IPS DF 4.7 (cell line): ENCODE results near the gene AIP.

Experiments used
- DNase-seq: peaks from one replicate; pipeline ENCODE4 v3.0.0-alpha.2; 2013; ENCODE audit warnings: low spot score; ENCODE audit errors: extremely low read depth

The AIP gene

DNA sequence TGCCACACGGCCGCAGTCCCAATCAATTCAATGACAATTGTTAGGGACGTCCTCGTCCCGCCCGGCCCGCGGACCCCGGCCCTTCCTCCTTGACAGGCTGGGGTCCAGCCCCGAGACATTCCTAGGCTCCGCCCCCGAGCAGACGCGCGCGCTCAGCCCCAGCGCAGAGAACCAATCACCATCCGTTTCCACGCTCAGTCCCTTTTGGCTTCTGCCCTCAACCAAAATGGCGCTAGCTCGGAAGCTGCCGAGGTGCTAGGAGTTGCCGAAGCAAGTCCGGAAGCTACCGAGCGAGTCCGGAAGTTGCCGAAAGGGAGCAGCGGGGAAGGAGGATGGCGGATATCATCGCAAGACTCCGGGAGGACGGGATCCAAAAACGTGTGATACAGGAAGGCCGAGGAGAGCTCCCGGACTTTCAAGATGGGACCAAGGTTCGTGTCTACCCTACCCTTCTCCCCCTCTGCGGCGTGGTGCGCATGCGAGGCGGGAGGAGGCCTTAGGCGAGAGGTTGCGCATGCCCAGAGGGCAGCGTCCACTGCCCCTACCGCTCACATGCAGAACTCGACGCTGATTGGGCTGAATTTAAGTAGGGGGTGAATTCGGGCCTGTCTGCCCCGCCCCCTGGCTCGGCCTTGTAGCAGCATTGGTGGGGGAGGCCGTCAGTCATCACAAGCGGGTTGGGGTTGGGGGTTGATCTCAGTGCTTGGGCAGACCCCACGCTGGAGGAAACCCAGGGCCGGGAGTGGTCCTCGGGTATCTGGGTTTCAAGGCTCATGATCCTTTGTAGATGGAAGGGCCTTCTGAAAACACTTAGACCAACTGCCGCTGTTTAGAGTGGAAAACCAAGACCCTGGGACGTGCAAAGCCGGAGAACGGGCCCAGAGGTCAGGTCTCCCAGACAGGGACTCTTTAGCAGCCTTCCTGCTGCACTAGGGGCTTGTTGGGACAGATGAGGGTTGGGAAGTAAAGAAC lies at the start of gene AIP:
AIP (plus strand) TSS at position 200 of the 972 bp plus-strand sequence; CDS start at position 333, 133 bp downstream.
- DNase-seq: peak; percentile 95

DNA sequence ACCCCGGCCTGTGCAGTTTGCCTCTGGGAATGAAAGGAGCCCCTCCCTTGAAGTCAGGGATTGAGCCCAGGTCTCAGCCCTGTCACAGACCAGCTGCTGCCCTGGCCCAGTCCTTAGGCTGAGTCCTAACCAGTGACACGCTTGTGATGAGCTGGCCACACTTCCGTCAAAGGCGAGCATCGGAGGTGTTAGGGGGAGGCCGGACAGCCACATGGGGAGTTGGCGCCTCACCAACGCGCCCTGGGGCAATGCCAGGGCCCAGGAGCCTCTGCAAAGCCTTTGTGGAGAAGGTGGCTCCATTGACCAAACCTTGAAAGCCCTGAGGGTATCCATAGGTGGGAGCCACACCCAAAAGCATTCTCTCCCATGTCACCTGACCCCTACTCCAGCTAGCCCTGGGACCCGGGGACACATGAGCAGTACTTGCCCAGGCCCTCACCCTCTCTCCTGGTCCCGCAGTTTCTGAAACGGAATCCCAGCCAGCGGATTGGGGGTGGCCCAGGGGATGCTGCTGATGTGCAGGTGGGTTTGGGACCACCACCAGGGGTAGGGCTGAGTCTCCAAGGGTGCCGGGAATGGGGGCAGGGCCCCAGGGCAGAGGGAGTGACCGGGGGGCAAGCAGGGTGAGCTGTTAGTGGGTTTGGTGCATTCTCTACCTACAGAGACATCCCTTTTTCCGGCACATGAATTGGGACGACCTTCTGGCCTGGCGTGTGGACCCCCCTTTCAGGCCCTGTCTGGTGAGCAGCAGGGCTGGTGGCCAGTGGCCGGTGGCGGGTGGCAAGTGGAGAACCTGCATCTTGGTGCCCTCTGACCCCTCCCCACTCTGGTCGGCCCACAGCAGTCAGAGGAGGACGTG lies 49.1 kb upstream of the AIP start:
- no peak for DNase-seq

DNA sequence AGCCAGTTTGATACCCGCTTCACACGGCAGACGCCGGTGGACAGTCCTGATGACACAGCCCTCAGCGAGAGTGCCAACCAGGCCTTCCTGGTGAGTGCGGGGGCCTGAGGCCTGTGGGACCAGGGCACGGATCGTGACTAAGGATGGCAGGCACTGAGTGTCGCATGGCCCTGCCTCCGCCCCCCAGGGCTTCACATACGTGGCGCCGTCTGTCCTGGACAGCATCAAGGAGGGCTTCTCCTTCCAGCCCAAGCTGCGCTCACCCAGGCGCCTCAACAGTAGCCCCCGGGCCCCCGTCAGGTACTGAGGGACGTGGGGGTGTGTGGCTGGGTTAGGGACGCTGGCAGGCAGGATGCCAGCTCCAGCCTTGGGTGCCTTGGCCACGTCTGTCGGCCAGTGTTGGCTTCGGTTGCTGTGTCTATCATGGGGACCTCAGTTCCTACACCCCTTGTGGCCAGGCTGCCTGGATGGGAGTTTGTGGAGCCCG lies 48.4 kb upstream of the AIP start:
- DNase-seq: no peak

DNA sequence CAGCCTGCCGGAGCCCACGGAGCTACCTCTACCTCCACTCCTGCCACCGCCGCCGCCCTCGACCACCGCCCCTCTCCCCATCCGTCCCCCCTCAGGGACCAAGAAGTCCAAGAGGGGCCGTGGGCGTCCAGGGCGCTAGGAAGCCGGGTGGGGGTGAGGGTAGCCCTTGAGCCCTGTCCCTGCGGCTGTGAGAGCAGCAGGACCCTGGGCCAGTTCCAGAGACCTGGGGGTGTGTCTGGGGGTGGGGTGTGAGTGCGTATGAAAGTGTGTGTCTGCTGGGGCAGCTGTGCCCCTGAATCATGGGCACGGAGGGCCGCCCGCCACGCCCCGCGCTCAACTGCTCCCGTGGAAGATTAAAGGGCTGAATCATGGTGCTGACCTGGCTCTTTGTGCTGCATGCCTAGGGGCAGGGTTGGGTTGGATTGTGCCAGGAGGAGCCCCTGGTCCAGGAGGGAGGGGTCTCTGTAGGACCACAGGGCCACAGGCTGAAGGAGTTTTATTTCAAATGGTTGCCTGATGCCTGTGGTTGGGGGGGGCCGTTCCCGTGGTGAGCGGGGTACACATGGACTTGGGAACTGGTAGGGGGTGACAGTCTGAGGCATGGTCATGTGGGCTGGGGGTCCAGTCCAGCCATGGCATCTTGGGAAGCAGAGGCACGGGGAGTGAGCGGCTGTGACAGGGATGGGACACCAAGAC lies 47.6 kb upstream of the AIP start:
- no peak for DNase-seq

DNA sequence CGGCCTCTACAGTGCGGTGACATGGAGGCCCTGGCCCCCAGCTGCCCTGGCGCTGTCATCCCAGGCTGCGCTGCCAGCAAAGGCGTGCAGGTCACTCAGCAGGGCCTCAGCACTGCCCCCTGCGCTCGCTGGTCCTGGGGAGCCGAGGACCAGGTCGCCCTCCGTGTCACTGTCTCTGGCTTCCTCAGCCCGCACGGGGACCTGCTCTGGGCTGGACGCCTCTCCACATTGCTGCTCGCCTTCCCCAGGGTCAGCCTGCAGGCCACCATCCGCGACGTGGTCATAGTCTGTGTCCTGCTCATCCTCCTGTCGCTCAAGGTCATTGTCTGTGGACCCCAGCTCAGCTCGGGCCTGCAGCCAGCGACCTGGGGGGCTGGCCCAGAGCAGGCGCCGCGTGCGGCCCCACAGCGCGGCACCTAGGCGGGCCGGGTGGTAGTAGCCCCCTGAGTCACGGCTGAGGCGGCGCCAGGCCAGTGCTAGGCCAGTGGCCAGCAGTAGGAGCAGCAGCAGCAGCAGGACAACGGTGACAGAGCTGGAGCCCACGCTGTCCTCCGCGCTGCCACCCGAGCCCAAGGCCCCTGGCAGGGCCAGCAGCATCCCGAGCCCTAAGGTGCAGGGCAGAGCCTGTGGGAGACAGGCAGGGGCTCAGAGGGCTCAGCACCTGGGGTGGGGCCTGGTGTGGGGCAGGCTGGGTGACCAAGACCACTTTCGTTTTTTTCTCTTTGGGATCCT lies 46.9 kb upstream of the AIP start:
- no peak for DNase-seq

DNA sequence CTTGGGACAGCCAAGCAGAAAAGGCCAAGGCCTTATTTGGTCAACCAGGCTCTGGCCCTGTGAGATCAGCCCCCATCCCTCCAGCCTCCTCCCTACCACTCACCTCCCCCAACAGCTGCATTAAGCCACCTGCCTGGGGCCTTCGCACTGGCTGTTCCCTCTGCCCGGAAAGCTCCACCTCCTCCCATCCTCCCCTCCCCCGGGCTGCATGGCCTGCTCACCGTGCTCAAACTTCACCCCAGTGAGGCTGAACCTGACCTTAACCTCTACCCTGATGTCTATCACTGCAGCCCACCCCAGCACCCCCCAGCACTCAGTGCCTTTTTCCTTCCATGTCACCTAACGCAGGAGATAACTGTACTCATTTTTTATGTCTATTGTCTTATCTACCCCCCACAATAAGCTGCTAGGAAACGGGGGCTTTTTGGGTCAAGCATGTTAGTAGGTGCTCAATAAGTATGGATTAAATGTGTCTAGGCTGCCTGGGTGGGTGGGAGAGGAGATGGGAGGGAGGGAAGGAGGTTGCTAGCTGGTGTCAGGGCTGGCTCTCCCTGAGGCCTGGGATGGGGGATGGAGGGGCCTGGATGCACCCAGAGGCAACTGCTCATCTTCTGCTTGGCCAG lies 46.3 kb upstream of the AIP start:
- DNase-seq: no peak

DNA sequence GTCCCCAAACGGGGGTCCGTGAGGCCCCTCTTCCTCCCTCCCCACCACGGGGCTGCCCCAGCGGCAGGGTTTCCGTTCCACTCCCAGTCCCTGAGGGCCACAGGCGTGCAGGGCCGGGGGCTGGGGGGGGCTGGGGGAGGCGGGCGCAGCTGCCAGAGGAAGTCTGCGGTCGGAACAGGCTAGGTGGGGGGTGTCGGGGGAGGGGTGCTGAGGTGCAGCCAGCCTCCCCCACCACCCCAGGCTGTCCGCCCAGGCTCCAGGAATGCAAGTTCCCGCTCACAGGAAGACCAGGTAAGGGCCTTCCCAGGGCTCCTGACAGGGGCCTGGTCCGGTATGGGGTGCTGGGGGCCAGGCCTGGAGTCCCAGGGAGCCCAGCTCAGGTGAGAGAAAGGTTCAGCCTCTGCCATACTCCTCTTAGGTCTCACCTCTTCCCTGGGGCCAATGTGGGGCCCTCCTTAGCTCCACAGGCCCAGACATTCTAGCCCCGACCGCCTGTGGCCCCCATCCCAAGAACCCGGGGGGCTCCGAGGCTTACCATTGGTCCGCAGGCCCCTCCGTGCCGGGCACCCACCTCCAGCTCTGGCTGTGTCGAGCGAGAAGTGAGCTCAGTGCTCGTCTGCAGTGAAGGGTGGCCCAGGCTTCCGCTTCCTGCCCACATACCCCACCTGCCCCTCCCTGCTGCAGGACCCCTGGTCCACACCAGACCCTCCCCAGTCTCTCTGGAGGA lies 45.6 kb upstream of the AIP start, which contains the start of gene PTPRCAP:
PTPRCAP (minus strand) TSS at position 601 of the 727 bp plus-strand sequence; CDS start at position 538, 63 bp downstream.
- DNase-seq: no peak

DNA sequence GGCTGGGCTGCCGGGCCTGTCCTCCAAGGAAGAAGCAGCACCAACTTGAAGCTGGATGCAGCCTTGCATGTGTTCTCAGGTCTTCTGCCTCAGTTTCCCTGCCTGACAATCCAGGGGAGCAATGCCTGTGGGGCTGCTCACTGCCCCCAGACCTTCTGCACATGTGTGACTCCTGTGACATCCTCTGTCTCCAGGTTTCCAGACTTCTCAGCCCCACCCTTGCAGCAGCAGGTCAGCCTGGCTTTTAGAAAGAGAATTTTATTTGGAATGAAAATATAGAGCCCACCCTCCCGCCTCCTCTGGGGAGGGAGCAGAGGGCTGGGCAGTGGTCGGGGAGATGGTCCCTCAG lies 45.0 kb upstream of the AIP start:
- DNase-seq: no peak

DNA sequence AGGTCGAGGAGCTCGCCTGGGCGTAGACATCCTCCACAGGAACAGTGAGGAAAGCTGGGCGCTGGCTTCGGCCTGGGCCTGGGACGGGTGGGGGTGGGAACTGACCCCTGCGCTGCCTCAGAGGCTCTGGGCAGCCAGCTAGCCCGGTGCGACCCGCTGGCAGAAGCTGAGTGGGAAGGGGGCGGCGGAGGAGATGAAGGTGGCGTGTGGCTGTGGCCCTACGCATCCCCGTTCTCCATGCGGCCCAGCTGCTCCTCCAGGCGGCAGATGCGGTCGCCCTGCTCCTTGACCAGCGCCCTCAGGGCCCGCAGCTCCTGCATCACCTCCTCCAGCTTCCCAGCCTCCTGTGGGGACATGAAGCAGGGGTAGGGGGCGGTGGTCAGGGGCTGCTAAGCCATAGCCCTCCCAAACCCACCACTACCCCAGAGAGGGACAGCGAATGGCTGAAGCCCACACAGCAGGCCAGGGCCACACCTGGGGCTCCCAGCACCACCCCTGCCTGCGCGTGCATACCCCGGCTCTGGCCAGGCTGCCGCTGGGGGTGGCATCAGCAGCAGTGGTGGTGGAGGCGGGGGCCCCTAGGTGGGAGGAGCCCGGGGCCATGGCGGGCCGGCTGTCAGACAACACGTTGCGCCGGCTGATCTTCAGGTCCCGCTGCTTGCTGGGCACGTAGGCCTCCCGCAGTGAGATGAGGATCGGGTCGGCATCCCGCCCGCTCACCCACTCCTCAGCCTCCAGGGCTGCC lies 44.5 kb upstream of the AIP start:
- DNase-seq: no peak

DNA sequence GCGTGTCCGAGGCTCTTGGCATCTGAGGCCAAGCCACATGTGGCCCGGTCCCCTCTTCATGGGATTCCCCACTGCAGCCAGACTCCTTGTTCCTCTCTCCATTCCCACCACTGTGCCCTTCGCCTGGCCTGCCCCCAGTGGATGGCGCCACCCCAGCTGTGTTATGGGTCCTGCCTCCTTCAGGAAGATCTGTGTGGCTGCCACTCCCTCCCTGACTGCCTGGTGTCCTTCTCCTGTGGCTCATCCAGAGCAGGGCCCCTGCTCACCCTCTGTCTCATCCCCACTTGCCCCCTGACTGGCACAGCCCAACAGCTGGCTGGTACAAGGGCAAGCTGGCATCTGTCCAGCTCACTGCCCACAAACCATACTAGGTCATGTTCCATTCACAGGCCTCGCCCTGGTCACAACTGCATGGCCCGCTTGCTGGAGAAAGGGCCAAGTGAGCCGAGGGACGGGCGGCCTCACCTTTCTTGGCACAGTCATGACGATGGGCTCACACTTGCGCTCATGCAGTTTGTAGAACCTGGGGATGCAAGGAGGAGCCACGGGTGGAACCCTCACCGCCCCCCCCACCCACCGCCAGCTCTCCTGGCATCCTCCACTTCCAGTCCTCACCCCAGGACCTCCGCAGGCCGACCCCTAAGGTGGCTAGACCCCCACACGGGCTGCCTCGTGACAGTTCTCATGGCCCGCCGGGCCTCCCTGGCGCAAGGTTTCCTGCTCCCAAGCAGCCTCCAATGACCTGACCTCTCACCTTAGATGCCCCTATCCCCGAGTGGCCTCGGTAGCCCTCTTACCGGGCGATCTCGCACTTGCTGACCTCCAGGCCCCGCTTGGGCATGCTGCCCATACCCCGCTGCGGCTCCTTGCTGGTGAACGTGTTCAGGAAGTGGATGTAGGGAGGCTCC lies 43.3 kb upstream of the AIP start:
- DNase-seq: no peak

DNA sequence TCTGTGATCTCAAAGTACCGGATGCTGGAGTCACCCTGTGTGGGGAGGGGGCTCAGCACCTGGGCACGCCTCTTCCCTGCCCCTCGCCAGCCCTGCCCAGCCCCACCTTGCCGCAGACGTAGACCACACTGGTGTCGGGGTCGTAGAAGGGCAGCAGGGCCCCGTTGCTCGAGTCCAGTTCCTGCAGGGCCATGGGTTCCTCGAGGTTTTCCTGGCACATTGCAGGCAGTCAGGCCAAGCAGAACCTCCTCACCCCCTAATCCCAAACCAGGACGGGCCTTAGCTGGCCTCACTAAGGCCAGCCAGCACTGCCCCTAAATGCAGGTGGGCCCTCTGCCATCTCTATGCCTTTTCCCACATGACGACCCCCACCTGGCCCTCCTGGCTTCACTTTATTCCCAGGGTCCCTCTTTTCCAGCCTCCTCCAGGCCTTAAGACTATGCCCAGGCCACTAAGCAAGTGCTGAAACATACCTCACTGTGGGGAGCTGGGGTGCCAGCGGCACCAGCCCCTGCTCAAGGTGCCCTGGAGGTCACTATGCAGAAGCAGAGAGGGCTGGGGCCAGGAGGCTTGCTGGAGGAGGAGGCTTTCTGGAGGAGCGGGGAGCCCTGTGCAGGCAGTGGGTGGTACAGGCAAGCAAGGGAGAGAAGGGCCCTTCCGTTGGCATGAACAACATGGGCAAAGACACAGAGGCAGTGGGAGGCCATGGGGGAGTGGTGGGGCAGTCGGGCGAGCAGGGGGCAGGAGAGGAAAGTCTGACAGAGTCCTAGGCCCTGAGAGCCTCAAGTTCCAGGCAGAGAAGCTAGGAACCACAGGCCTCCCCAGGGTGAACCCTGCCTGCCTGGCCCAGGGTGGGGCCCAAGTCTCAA lies 42.4 kb upstream of the AIP start:
- DNase-seq: no peak

DNA sequence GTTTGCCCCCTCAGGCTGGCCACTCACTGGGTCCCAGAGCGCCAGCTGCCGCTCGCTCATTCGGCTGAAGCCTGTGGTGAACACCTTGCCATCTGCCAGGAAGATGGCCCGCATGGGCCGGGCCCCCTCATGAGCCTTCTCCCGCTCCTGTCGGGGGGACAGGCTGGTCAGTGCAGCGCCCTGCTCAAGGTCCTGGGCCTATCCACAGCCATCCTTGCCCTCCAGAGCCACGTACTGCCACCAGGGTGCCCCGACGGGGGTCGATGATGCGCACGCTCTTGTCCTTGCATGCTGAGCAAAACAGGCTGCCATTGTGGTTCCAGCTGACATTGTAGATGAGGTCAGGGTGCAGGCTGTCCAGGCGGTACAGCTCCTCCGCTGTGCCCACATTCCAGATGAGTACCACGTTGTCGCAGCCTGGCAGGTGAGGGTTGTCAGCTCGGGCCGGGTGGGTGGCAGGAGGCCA lies 41.7 kb upstream of the AIP start:
- no peak for DNase-seq

DNA sequence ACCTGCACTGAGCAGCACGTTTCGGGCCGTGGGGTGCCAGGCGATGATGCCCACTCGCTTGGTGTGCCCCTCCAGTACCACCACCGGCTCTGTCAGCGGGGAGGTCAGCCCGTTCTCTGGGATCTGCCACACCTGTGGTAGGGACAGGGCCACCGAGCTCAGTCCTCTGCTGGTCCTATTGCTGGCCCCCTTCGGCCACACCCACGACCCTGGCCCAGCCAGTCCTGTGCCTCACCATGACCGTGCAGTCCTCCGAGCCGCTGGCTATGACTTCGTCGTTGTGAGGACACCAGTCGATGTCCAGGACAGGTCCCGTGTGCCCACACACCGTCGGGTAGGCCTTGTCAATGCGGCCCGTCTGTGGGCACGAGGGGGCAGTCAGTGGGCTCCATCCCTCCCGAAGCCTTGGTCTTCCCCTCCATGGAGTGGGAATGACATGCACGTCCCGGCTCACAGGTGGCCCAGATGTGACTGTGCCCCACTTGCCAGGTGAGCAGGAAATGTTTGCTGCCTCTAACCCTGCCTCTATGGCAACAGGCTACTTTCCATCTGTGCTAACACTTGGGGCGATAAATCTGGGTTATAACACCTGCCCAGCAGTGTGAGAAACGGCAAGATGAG lies 41.0 kb upstream of the AIP start:
- no peak for DNase-seq

DNA sequence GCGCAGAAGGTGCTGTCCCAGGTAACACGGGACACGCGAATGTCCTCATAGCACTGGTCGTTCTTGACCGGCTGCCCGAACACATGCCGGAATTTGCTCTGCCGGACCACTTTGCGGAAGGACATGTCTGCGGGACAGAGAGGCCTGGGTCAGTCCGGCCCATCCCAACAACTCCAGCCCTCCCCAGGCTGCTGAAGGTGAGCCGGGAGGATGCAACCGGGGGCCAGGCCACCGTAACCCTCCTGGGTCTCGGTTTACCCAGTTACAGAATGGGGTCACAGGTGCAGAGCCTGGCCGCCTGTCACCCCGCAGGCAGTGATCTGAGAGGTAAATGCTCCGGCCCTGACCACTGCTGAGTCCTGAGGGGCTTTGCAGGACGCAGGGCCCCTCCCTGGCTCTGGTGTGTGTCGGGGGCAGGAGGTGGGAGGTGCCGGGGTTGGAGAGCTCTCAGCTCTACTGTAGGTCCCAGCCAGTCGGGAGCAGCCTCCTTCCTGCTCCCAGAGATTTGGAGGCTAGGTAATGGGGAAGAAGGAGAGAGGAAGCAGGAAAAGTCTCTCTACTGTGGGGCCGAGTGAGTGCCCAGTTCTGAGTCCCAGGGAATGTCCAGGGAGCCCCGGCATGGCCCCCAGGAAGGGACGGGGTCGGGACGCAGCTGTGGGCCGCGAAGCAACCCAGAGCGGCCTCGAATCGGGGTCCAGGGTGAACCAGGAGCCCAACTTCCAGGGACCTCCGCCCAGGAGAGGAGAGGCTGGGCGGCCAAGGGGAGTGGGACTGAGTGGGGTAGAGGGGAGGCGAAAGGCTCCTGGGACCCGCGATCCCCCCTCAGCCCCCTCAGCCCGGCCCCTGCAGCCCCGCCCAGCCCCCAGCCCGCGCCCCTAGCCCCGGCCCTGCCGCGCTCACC lies 40.1 kb upstream of the AIP start:
- no peak for DNase-seq

DNA sequence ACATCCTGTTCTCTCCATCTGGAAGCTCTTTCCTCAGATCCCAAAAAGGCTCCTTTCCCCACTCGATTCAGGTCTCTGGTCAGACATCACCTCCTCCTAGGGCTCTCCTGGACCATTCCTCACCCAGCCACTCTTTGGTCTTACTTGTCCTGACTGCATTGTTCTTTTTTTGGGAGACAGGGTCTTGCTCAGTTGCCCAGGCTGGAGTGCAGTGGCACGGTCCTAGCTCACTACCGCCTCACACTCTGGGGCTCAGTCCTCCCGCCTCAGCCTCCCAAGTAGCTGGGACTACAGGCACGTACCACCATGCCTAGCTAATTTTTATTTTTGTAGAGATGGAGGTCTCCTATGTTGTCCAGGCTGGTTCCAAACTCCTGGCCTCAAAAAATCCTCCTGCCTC lies 37.3 kb upstream of the AIP start:
- no peak for DNase-seq
